Measurements from ENCODE around the gene CACNB4.
A peak's percentile ranks its signal among the peaks of the same experiment; 100 is the strongest.

The CACNB4 gene

GRCh38 chr2:151899156-151899555 is 199.7 kb downstream of the CACNB4 start:
- DNase-seq (ENCODE audit: low spot score), result no peak
- no peak overlapping the region for H3K27ac ChIP-seq
- H3K4me3 ChIP-seq, result no peak overlapping the region
- TF ChIP-seq, protein P1, sequence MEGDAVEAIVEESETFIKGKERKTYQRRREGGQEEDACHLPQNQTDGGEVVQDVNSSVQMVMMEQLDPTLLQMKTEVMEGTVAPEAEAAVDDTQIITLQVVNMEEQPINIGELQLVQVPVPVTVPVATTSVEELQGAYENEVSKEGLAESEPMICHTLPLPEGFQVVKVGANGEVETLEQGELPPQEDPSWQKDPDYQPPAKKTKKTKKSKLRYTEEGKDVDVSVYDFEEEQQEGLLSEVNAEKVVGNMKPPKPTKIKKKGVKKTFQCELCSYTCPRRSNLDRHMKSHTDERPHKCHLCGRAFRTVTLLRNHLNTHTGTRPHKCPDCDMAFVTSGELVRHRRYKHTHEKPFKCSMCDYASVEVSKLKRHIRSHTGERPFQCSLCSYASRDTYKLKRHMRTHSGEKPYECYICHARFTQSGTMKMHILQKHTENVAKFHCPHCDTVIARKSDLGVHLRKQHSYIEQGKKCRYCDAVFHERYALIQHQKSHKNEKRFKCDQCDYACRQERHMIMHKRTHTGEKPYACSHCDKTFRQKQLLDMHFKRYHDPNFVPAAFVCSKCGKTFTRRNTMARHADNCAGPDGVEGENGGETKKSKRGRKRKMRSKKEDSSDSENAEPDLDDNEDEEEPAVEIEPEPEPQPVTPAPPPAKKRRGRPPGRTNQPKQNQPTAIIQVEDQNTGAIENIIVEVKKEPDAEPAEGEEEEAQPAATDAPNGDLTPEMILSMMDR (IDR thresholded peaks at IDR 0.05), result no peak

- DNase-seq (ENCODE audit: low spot score), result no peak
- Histone ChIP-seq H3K4me3 (peak overlapping the region; percentile 33), H3K27ac (no peak overlapping the region)
- TF ChIP-seq, protein P1 (IDR thresholded peaks at IDR 0.05), result no peak
These were observed 207.2 kb downstream of the CACNB4 start for GRCh38 chr2:151891566-151892194.

DNA sequence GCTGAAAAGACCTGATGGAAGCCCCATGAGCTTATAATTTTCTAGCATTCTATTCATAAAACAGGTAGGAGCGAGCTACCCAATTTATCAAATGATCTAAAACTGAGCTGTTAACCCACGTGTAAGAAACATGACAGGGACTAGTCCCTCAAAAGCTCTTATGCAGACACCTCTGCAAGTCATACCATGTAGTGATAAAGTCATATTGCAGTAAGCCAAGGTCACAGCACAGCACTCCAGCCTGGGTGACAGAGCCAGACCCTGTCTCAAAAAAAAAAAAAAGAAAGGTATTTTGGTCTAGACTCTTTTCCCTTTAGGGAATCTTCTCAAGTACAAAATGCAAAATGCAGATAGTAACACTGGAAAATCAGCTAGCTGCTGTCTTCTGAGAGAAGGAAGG is 211.7 kb downstream of the CACNB4 start:
- no peak for DNase-seq (ENCODE audit: low spot score)
- TF ChIP-seq, protein P1 (IDR thresholded peaks at IDR 0.05), result no peak
- H3K27ac ChIP-seq, result no peak overlapping the region
- no peak overlapping the region for H3K4me3 ChIP-seq

DNA sequence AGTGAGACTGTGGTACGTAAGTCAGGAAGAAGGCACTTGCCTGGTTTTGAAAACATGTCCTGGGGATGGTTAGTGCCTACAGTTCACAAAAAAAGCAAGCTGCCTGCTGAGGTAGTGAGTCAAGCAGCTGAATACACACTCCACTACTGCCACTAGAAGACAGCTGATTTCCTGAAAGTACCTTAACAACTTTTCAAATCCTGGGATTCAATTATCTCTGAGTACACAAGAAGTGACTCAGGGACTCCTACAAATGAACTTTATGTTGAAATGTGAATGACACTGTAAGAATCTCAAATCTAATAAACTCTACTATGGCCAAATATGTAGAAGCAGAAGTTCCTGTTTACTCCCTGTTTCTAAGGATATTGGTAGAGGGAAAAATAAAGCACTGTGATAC is 212.6 kb downstream of the CACNB4 start:
- Histone ChIP-seq H3K27ac (no peak overlapping the region), H3K4me3 (no peak overlapping the region)
- no peak for DNase-seq (ENCODE audit: low spot score)
- TF ChIP-seq, protein P1 (IDR thresholded peaks at IDR 0.05), result no peak

DNA sequence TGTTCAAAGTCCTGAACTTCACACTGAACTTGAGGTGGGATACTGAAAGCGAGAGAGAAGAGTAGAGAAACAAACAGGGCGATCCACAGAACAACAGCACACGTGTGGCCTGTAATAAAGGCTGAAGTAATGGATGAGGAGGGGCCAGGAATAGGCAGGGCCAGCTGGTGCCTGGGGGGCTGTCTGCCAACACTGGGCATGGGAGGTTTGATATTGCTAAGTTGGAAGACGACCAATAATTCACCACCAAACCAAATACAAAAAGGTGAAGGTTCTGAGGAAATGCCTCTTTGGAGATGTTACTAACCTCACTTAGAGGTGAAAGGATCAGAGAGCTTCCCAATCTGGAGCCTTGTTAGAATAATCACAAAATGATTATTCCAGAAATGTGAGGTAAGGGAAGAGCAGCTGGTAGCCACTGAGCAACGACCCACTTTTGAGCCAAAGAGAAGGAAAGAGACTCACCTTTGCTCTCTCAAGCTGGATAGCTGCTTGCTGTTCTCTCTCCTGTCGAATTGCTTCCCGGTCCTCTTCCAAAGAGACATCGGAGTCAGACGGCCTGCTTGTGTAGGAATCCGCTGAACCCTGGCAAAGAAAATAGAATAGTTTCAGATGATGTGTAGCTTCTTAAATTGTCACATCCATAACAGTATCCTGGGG is 215.9 kb downstream of the CACNB4 start:
- TF ChIP-seq, protein P1 (IDR thresholded peaks at IDR 0.05), result no peak
- no peak for DNase-seq (ENCODE audit: low spot score)
- Histone ChIP-seq H3K27ac (no peak overlapping the region), H3K4me3 (no peak overlapping the region)

GRCh38 chr2:151881342-151881741 is 217.5 kb downstream of the CACNB4 start:
- no peak overlapping the region for H3K27ac ChIP-seq
- DNase-seq (ENCODE audit: low spot score), result no peak
- no peak overlapping the region for H3K4me3 ChIP-seq
- TF ChIP-seq, protein P1 (IDR thresholded peaks at IDR 0.05), result no peak

DNA sequence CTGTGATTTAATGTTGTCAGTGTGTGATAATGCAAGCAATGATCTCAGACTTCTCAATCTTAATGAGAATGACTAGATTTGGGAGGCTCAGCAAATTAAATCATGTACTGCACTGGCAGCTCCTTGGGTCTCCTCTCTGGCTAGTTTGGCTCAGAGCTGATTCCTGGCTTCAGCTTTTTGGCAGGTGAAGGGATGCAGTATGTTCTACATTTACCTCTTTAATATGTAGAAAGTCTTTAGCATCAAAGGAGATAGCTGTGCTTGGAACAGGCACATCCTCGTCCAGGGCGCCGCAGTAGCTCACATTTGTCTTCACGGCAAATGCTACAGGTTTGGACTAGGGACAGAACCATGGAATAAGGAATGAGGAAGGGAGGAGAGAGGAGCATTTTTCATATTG is 218.3 kb downstream of the CACNB4 start:
- no peak for DNase-seq (ENCODE audit: low spot score)
- TF ChIP-seq, protein P1 (IDR thresholded peaks at IDR 0.05), result no peak
- H3K4me3 ChIP-seq, result no peak overlapping the region
- no peak overlapping the region for H3K27ac ChIP-seq
